Kidney (tissue), 14 donors: Measurements from ENCODE around the gene CLEC10A. TPM values are rescaled to one million over a fixed set of nuclear protein-coding genes. Genes with fewer than 3 reads are reported as not detected.
"Not testable (repeated sequence)": the region's sequence is repeated elsewhere in the genome, so short reads cannot be mapped to it uniquely, and the experiment has no call there.

Source experiments
- DNase-seq, 5 donors: peaks; one replicate each; pipeline ENCODE4 v3.0.0-alpha.2; 2013 to 2020
- FAIRE-seq: peaks from 2 replicates; lab custom pipeline; 2012; peaks lifted over from hg19 to GRCh38; lab: Jason Lieb, UNC
- H3K27ac ChIP-seq, 2 donors: one replicate each; pipeline ENCODE4 v1.7.0; 2013; ENCODE audit warnings: low read depth in 2 of 2, low read length in 2 of 2, inconsistent platforms in 1 of 2
- H3K27me3 ChIP-seq: one replicate; pipeline ENCODE4 v1.7.1; 2013; ENCODE audit warnings: low read length, inconsistent platforms; ENCODE audit not compliant: control insufficient read depth, insufficient read depth
- H3K36me3 ChIP-seq, 3 donors: one replicate each; pipeline versions ENCODE4 v1.7.0 to v1.7.1; 2013; ENCODE audit warnings: low read length in 3 of 3, control low read depth in 1 of 3, inconsistent platforms in 1 of 3; ENCODE audit not compliant: insufficient read depth in 3 of 3, control insufficient read depth in 2 of 3
- H3K4me1 ChIP-seq, 3 donors: one replicate each; pipeline versions ENCODE4 v1.7.0 to v1.7.1; 2013; ENCODE audit warnings: low read length in 3 of 3, inconsistent platforms in 1 of 3, low read depth in 1 of 3; ENCODE audit not compliant: control insufficient read depth in 2 of 3, insufficient read depth in 2 of 3
- H3K4me3 ChIP-seq, 3 donors: one replicate each; pipeline versions ENCODE4 v1.7.0 to v1.8.1; 2013; ENCODE audit warnings: low read length in 3 of 3, control low read depth in 1 of 3, inconsistent platforms in 1 of 3
- H3K9ac ChIP-seq, 3 donors: one replicate each; pipeline versions ENCODE4 v1.7.0 to v1.7.1; 2013; ENCODE audit warnings: low read length in 3 of 3, control low read depth in 1 of 3, inconsistent platforms in 1 of 3
- H3K9me3 ChIP-seq, 3 donors: one replicate each; pipeline versions ENCODE4 v1.7.0 to v1.7.1; 2013; ENCODE audit warnings: low read length in 3 of 3, control low read depth in 1 of 3, inconsistent platforms in 1 of 3; ENCODE audit not compliant: control insufficient read depth in 2 of 3, insufficient read depth in 1 of 3
- CTCF ChIP-seq: IDR thresholded peaks from 3 replicates; pipeline ENCODE4 v1.5.1; 2012; ENCODE audit warnings: mild to moderate bottlenecking, moderate library complexity, borderline replicate concordance; ENCODE audit not compliant: insufficient read depth; ENCODE audit errors: extremely low read depth
- intact Hi-C: fragments of 100-400 bp; cut with DNase I; formaldehyde crosslinking; loops from one replicate; pipeline ENCODE4 v1.11.1; 2022
- polyA plus RNA-seq: library from polyadenylated mRNA; stranded (reverse); fragments of 350-450 nt; fragmentation: Illumina TruSeq; extraction: RNeasy Lipid Tissue Mini Kit (QIAGEN cat#74804); gene quantifications from one replicate; pipeline ENCODE4 v1.2.3, GENCODE V29; 2014; ENCODE audit warnings: low read depth, low replicate concordance; ENCODE audit not compliant: insufficient read depth
- total RNA-seq: library from RNA; stranded (reverse); fragmentation: NEBNext Ultra II Directional; extraction: Animal tissue kit (Norgen Biotek cat#: 25700); gene quantifications from one replicate; pipeline ENCODE4 v1.2.1, GENCODE V29; 2021
- donor health status: control.
- donor health status: control.
- donor health status: control.
- donor health status: control.
- donor health status: control.
- donor health status: DM: yes; HTN: yes; CAD: no.
- donor health status: Normal renal cell carcinoma (clear cell type).

Gene CLEC10A
- total and polyA plus RNA-seq, 2 donors from 2014 or later = 1.5 to 16.1 TPM

- H3K27ac ChIP-seq, H3K36me3 ChIP-seq, intact Hi-C loops, H3K4me3 ChIP-seq, DNase-seq, H3K27me3 ChIP-seq, H3K9ac ChIP-seq, H3K9me3 ChIP-seq, FAIRE-seq, H3K4me1 ChIP-seq: not testable (repeated sequence)
Observed at GRCh38 chr17:7089570-7089969, 9.5 kb upstream of the CLEC10A start.

GRCh38 chr17:7088442-7088841, 8.4 kb upstream of the CLEC10A start:
- FAIRE-seq, H3K4me1 ChIP-seq, H3K9ac ChIP-seq, H3K36me3 ChIP-seq, H3K9me3 ChIP-seq, H3K27me3 ChIP-seq, H3K4me3 ChIP-seq, intact Hi-C loops, H3K27ac ChIP-seq: not testable (repeated sequence)
- peak in 1 of 5 donors; percentile 20 for DNase-seq

- Histone ChIP-seq H3K27ac (no peak overlapping the region), H3K9ac (no peak overlapping the region), H3K4me1 (no peaks in the 10 kb centered on the region), H3K4me3 (no peak overlapping the region), H3K9me3 (no peaks in the 10 kb centered on the region), H3K36me3 (no peaks in the 10 kb centered on the region), H3K27me3 (no peaks in the 10 kb centered on the region)
- intact Hi-C loops = no loop called here
- DNase-seq (no peak), FAIRE-seq (no peak)
- no peak for TF ChIP-seq CTCF
Observed at GRCh38 chr17:7084088-7084487, 4.0 kb upstream of the CLEC10A start.

- Histone ChIP-seq H3K9me3 (no peaks in the 10 kb centered on the region), H3K27ac (no peak overlapping the region), H3K36me3 (no peaks in the 10 kb centered on the region), H3K4me1 (no peaks in the 10 kb centered on the region), H3K4me3 (no peak overlapping the region), H3K27me3 (no peaks in the 10 kb centered on the region), H3K9ac (no peak overlapping the region)
- intact Hi-C loops = no loop called here
- DNase-seq (no peak), FAIRE-seq (no peak)
- TF ChIP-seq CTCF = no peak
Observed at GRCh38 chr17:7083592-7083991, 3.5 kb upstream of the CLEC10A start.
